ACC112 (cell line): ENCODE results near the gene ASMTL.
"Not testable (repeated sequence)": the region's sequence is repeated elsewhere in the genome, so short reads cannot be mapped to it uniquely, and the experiment has no call there.

Experiments used
- H2AFZ ChIP-seq: fragments of 200-600 bp; sonication (generic); one replicate; pipeline ENCODE4 v1.6.0; 2017; ENCODE audit warnings: antibody characterized with exemption, low read length; ENCODE audit not compliant: unreplicated experiment
- H3K27ac ChIP-seq: fragments of 200-600 bp; sonication (generic); 2 replicates; pipeline ENCODE4 v1.5.1; 2014; ENCODE audit warnings: low read depth, mild to moderate bottlenecking, antibody characterized with exemption, low read length, moderate library complexity
- H3K27me3 ChIP-seq: fragments of 200-600 bp; sonication (generic); 2 replicates; pipeline ENCODE4 v1.6.1; 2014; ENCODE audit warnings: mild to moderate bottlenecking, antibody characterized with exemption, low read length, moderate library complexity, mixed read lengths; ENCODE audit not compliant: insufficient read depth
- H3K36me3 ChIP-seq: fragments of 200-600 bp; sonication (generic); 2 replicates; pipeline ENCODE4 v1.6.1; 2016; ENCODE audit warnings: mild to moderate bottlenecking, antibody characterized with exemption, low read length, moderate library complexity, mixed read lengths; ENCODE audit not compliant: insufficient read depth
- H3K4me1 ChIP-seq: fragments of 200-600 bp; sonication (generic); one replicate; pipeline ENCODE4 v1.6.1; 2016; ENCODE audit warnings: low read length, mixed read lengths; ENCODE audit not compliant: insufficient read depth, unreplicated experiment, control insufficient read depth
- H3K4me3 ChIP-seq: fragments of 200-600 bp; sonication (generic); 2 replicates; pipeline ENCODE4 v1.5.1; 2014; ENCODE audit warnings: mild to moderate bottlenecking, low read depth, low read length
- H3K79me2 ChIP-seq: fragments of 200-600 bp; sonication (generic); one replicate; pipeline ENCODE4 v1.6.0; 2016; ENCODE audit warnings: low read length; ENCODE audit not compliant: control insufficient read depth, unreplicated experiment, insufficient read depth

The ASMTL gene

GRCh38 chrX:1386338-1387127 is 66.2 kb downstream of the ASMTL start:
- Histone ChIP-seq H3K27me3 (no peaks in the 10 kb centered on the region), H3K4me1 (peaks cover 31% of the 10 kb centered on the region), H3K36me3 (peaks cover 68% of the 10 kb centered on the region), H3K27ac (no peak overlapping the region), H3K4me3 (no peak overlapping the region), H3K79me2 (peaks cover 59% of the 10 kb centered on the region), H2AFZ (no peak overlapping the region)

GRCh38 chrX:1385253-1386223 is 67.2 kb downstream of the ASMTL start:
- peaks cover 27% of the 10 kb centered on the region for H3K4me1 ChIP-seq
- peaks cover 59% of the 10 kb centered on the region for H3K36me3 ChIP-seq

GRCh38 chrX:1384658-1385252 is 68.0 kb downstream of the ASMTL start:
- Histone ChIP-seq H3K4me3 (no peak overlapping the region), H3K79me2 (peaks cover 41% of the 10 kb centered on the region), H3K4me1 (peaks cover 20% of the 10 kb centered on the region), H3K27me3 (no peaks in the 10 kb centered on the region), H2AFZ (no peak overlapping the region), H3K36me3 (peaks cover 55% of the 10 kb centered on the region), H3K27ac (no peak overlapping the region)

More at GRCh38 chrX:1385253-1386223, 67.2 kb downstream of the ASMTL start:
- Histone ChIP-seq H3K79me2 (peaks cover 49% of the 10 kb centered on the region), H3K27me3 (no peaks in the 10 kb centered on the region), H3K4me3 (no peak overlapping the region), H2AFZ (no peak overlapping the region), H3K27ac (no peak overlapping the region)

GRCh38 chrX:1380672-1381233 is 72.0 kb downstream of the ASMTL start:
- no peaks in the 10 kb centered on the region for H3K27me3 ChIP-seq
- no peak overlapping the region for H2AFZ ChIP-seq
- peaks cover 18% of the 10 kb centered on the region for H3K36me3 ChIP-seq
- H3K27ac ChIP-seq = no peak overlapping the region
- no peak overlapping the region for H3K4me3 ChIP-seq
- peaks cover 14% of the 10 kb centered on the region for H3K4me1 ChIP-seq
- H3K79me2 ChIP-seq = peaks cover 2% of the 10 kb centered on the region

- no peak overlapping the region for H2AFZ ChIP-seq
- H3K79me2 ChIP-seq = no peaks in the 10 kb centered on the region
- no peak overlapping the region for H3K27ac ChIP-seq
- peaks cover 5% of the 10 kb centered on the region for H3K4me1 ChIP-seq
- H3K4me3 ChIP-seq = no peak overlapping the region
- no peaks in the 10 kb centered on the region for H3K27me3 ChIP-seq
- H3K36me3 ChIP-seq = no peaks in the 10 kb centered on the region
These were observed 74.4 kb downstream of the ASMTL start for GRCh38 chrX:1378306-1378759.

- Histone ChIP-seq H3K27me3 (no peaks in the 10 kb centered on the region), H3K4me3 (no peak overlapping the region), H3K4me1 (no peaks in the 10 kb centered on the region), H3K36me3 (no peaks in the 10 kb centered on the region), H3K27ac (no peak overlapping the region), H3K79me2 (no peaks in the 10 kb centered on the region), H2AFZ (no peak overlapping the region)
These were observed 84.4 kb downstream of the ASMTL start for GRCh38 chrX:1368385-1368698.

GRCh38 chrX:1366363-1366762 is 86.3 kb downstream of the ASMTL start:
- H3K27ac ChIP-seq, H3K4me1 ChIP-seq, H3K36me3 ChIP-seq, H3K27me3 ChIP-seq, H2AFZ ChIP-seq, H3K79me2 ChIP-seq, H3K4me3 ChIP-seq: not testable (repeated sequence)

- H3K4me3 ChIP-seq = no peak overlapping the region
- H2AFZ ChIP-seq = no peak overlapping the region
- no peaks in the 10 kb centered on the region for H3K4me1 ChIP-seq
These were observed 90.8 kb downstream of the ASMTL start for GRCh38 chrX:1361910-1362309.

GRCh38 chrX:1361275-1361674 is 91.4 kb downstream of the ASMTL start:
- Histone ChIP-seq H3K27ac (no peak overlapping the region), H3K4me1 (no peaks in the 10 kb centered on the region), H3K36me3 (no peaks in the 10 kb centered on the region)

More at GRCh38 chrX:1361910-1362309, 90.8 kb downstream of the ASMTL start:
- no peak overlapping the region for H3K27ac ChIP-seq
- no peaks in the 10 kb centered on the region for H3K36me3 ChIP-seq
- no peaks in the 10 kb centered on the region for H3K79me2 ChIP-seq
- H3K27me3 ChIP-seq = no peaks in the 10 kb centered on the region

GRCh38 chrX:1360171-1360570 is 92.5 kb downstream of the ASMTL start:
- no peak overlapping the region for H3K4me3 ChIP-seq
- no peaks in the 10 kb centered on the region for H3K4me1 ChIP-seq
- H2AFZ ChIP-seq = no peak overlapping the region
- H3K27me3 ChIP-seq = no peaks in the 10 kb centered on the region
- H3K36me3 ChIP-seq = no peaks in the 10 kb centered on the region
- no peaks in the 10 kb centered on the region for H3K79me2 ChIP-seq
- no peak overlapping the region for H3K27ac ChIP-seq

More at GRCh38 chrX:1361275-1361674, 91.4 kb downstream of the ASMTL start:
- Histone ChIP-seq H3K27me3 (no peaks in the 10 kb centered on the region), H2AFZ (no peak overlapping the region), H3K4me3 (no peak overlapping the region), H3K79me2 (no peaks in the 10 kb centered on the region)
